Measurements from ENCODE around the gene PCGF5.
"Not testable (repeated sequence)": the region's sequence is repeated elsewhere in the genome, so short reads cannot be mapped to it uniquely, and the experiment has no call there.

PCGF5 gene

DNA sequence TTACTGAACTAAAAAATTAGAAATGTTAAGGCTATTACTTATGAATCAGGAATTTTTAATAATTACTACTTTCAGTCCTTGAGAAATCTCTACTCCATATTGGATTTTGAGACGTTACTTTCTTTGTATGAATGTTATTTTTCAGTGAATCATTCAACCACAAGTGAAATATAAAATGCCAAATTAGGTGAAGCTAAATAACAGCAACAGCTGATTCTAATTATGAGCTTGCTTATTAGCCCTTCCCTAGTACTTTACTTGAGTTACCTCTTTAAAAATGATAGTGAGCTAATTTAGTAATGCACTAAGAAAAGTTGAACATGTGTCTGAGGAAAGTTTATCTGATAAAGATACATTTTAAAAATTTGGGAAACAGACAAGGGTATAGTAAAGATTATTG, 51.4 kb downstream of the PCGF5 start:
- Mint-ChIP-seq H3K4me1 (ENCODE audit: low read depth) (no peaks in the 10 kb centered on the region), H3K9me3 (no peaks in the 10 kb centered on the region), H3K27me3 (no peaks in the 10 kb centered on the region), H3K4me3 (no peak overlapping the region), H3K36me3 (ENCODE audit: low read depth) (peaks cover 45% of the 10 kb centered on the region), H3K27ac (no peak overlapping the region)
- intact Hi-C loops (cut with micrococcal nuclease): no loop called here

DNA sequence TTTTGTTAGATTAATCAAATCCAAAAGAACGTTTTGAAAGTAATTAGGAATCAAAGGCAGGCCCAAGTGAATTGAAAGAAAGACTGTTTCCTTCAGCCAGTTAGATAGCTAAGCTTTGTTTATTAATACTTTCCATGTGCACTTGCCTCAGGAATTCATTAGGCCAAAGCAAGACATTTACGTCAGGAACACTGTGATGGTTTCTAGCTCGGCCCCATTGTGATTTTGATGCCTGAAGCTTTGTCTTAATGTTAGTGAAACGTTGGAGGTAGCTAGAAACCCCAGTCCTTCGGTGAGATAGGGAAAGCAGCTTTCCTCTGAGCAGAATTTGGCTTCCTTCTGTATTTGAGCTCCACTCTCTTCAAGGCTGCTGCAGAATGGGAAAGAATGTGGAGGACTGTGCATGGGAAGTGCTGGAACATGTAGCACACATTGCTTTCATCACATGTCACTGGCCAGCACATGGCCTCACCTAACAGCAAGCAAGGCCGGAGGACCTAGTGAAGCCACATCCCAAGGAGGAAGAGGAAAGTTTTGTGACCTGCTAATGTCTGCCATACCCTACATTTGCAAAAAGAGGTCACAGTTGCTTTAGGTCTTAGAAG, 64.1 kb downstream of the PCGF5 start:
- intact Hi-C loops (cut with micrococcal nuclease): no loop called here
- Mint-ChIP-seq H3K9me3 (no peaks in the 10 kb centered on the region), H3K27ac (no peak overlapping the region), H3K27me3 (no peaks in the 10 kb centered on the region), H3K4me3 (no peak overlapping the region), H3K36me3 (ENCODE audit: low read depth) (no peaks in the 10 kb centered on the region), H3K4me1 (ENCODE audit: low read depth) (no peaks in the 10 kb centered on the region)

- Mint-ChIP-seq H3K27me3 (no peaks in the 10 kb centered on the region), H3K36me3 (ENCODE audit: low read depth) (no peaks in the 10 kb centered on the region), H3K27ac (no peak overlapping the region), H3K4me1 (ENCODE audit: low read depth) (no peaks in the 10 kb centered on the region), H3K9me3 (no peaks in the 10 kb centered on the region), H3K4me3 (no peak overlapping the region)
- intact Hi-C loops (cut with micrococcal nuclease): no loop called here
These were observed 66.1 kb downstream of the PCGF5 start for GRCh38 chr10:91286572-91286971.

- Mint-ChIP-seq H3K4me3 (no peak overlapping the region), H3K4me1 (ENCODE audit: low read depth) (no peaks in the 10 kb centered on the region), H3K9me3 (no peaks in the 10 kb centered on the region), H3K36me3 (ENCODE audit: low read depth) (no peaks in the 10 kb centered on the region), H3K27ac (no peak overlapping the region), H3K27me3 (no peaks in the 10 kb centered on the region)
- intact Hi-C loops (cut with micrococcal nuclease): no loop called here
These were observed 66.8 kb downstream of the PCGF5 start for GRCh38 chr10:91287276-91287675.

DNA sequence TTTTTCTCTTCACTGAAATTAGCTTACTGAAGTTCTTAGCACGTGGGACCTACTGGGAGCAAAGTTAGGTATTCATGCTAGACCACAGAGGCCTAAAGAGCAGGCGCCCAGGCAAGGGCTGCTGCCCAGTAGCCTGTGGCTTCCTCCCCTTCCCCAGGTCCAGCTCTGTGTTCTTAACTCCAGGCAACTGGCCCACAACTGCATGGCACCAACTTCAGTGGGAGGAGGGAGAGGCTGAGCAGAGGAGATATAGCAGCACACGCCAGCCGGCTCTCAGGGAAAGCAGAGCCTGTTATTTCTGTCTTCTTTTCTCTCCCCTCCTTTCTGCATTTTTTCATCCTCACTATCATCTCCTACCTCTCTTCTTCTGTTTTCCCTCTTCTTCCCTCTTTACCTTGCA, 67.4 kb downstream of the PCGF5 start:
- intact Hi-C loops (cut with micrococcal nuclease): no loop called here
- Mint-ChIP-seq H3K27ac (no peak overlapping the region), H3K9me3 (no peaks in the 10 kb centered on the region), H3K36me3 (ENCODE audit: low read depth) (no peaks in the 10 kb centered on the region), H3K4me3 (no peak overlapping the region), H3K4me1 (ENCODE audit: low read depth) (no peaks in the 10 kb centered on the region), H3K27me3 (no peaks in the 10 kb centered on the region)

- intact Hi-C loops (cut with micrococcal nuclease): no loop called here
- no peak overlapping the region for H3K4me3 Mint-ChIP-seq
- H3K4me1 Mint-ChIP-seq (ENCODE audit: low read depth): no peaks in the 10 kb centered on the region
- H3K36me3 Mint-ChIP-seq (ENCODE audit: low read depth): no peaks in the 10 kb centered on the region
- no peaks in the 10 kb centered on the region for H3K27me3 Mint-ChIP-seq
- H3K27ac Mint-ChIP-seq: no peak overlapping the region
- H3K9me3 Mint-ChIP-seq: no peaks in the 10 kb centered on the region
These were observed 68.8 kb downstream of the PCGF5 start for GRCh38 chr10:91289305-91289704.

- H3K27me3 Mint-ChIP-seq: no peaks in the 10 kb centered on the region
- intact Hi-C loops (cut with micrococcal nuclease): no loop called here
These were observed 70.1 kb downstream of the PCGF5 start for GRCh38 chr10:91290607-91291006.

DNA sequence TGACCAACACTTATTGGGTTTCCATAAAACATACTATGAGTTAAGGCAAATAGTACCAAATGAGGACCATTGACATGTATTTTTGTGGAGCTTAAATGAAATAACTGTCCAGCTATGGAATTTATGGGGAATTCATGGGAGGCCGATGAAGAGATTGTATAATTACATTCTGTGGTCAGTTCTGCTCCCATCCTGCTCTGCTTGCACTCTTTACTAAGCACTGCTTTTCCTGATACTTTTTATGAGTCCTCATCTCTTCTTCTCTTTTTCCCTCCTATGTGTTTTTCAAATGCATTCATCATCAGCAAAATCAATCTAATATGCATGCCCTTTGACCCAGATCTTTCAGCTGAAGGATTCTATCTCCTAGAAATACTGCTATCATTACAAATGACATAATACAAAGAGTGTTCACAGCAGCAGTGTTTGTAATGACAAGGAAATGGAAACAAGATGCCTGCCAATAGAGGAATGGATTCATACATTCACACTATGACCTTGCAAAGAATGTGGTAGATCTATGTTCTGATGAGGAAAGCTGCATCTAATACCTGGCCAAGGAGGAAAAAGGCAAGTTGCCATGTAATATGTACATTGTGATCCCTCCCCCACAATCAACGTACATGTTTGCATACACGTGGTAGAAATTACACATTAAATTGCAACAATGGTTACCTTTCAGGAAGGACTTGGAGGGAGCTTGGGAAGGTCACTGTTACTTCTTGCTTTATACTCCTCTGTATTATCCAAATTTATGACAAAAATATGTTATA, 73.9 kb downstream of the PCGF5 start:
- Mint-ChIP-seq H3K36me3 (ENCODE audit: low read depth) (no peaks in the 10 kb centered on the region), H3K9me3 (no peaks in the 10 kb centered on the region), H3K27me3 (peaks cover 14% of the 10 kb centered on the region), H3K4me1 (ENCODE audit: low read depth) (peaks cover 9% of the 10 kb centered on the region), H3K27ac (no peak overlapping the region), H3K4me3 (no peak overlapping the region)
- intact Hi-C loops (cut with micrococcal nuclease): no loop called here

More at GRCh38 chr10:91290607-91291006, 70.1 kb downstream of the PCGF5 start:
- Mint-ChIP-seq H3K27ac (no peak overlapping the region), H3K36me3 (ENCODE audit: low read depth) (no peaks in the 10 kb centered on the region), H3K9me3 (no peaks in the 10 kb centered on the region), H3K4me1 (ENCODE audit: low read depth) (no peaks in the 10 kb centered on the region), H3K4me3 (no peak overlapping the region)

GRCh38 chr10:91295346-91295745, 74.9 kb downstream of the PCGF5 start:
- intact Hi-C loops (cut with micrococcal nuclease): loop anchor here (5.0 kb wide), 1 partner anchor 397 kb away; no protein-coding TSS in a partner anchor
- H3K27ac Mint-ChIP-seq: no peak overlapping the region
- no peaks in the 10 kb centered on the region for H3K36me3 Mint-ChIP-seq (ENCODE audit: low read depth)
- peaks cover 14% of the 10 kb centered on the region for H3K27me3 Mint-ChIP-seq
- H3K4me1 Mint-ChIP-seq (ENCODE audit: low read depth): peaks cover 9% of the 10 kb centered on the region
- H3K4me3 Mint-ChIP-seq: no peak overlapping the region
- H3K9me3 Mint-ChIP-seq: no peaks in the 10 kb centered on the region

DNA sequence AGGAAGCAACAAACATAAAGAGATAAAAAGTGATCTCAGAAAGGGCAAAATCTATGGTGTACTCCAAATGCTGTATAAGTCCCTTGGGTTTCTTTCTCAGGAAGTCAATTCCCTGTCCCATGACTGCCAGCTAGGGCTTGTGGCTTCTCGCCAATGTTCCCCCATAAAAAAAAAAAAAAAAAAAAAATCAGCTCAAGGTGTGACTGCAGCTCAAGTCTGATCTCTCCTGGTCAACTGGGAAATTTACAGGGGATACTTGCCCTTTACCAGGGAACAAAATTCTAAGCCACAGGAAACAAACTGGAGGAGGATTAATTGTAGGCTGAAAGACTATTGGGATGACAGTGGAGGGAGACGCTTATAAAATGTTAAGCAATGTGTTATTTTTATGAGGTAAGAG, 76.0 kb downstream of the PCGF5 start:
- H3K27ac Mint-ChIP-seq: no peak overlapping the region
- no peaks in the 10 kb centered on the region for H3K36me3 Mint-ChIP-seq (ENCODE audit: low read depth)
- no peaks in the 10 kb centered on the region for H3K9me3 Mint-ChIP-seq
- intact Hi-C loops (cut with micrococcal nuclease): loop anchor here (5.0 kb wide), 1 partner anchor 396 kb away; no protein-coding TSS in a partner anchor
- peaks cover 14% of the 10 kb centered on the region for H3K27me3 Mint-ChIP-seq
- peaks cover 9% of the 10 kb centered on the region for H3K4me1 Mint-ChIP-seq (ENCODE audit: low read depth)
- no peak overlapping the region for H3K4me3 Mint-ChIP-seq

DNA sequence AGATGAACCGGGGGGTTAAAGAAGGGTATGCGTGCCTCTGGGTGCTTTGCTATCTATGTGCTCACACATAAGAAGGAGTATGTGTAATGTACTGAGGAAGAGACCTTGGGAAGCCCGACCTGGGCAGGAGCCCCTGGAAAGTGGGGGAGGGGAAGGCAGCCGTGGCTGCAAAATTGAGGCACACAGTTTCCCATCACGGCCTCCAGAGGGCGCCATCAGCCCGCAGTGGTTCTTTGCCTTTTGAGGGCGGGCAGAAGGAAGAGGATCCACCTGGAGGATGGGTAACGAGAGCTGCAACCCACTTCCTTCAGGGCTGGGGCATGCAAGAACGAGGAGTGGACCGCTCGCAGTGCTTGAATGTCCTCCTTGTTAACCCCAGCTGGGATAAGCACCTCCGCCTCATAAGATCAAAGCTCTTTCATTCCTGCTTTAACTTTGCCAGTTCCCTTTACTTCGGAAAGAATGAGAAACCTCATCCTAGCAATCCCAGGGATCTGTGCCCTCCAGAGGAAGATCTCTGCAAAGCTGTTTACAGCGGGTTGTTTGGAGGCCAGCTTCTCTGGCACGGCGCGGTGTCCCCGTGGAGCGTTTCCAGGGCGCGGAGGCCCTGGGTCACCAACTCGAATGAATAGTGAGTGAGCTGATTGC, 77.9 kb downstream of the PCGF5 start:
- Mint-ChIP-seq H3K9me3 (no peaks in the 10 kb centered on the region), H3K27me3 (peaks cover 14% of the 10 kb centered on the region), H3K4me3 (no peak overlapping the region), H3K4me1 (ENCODE audit: low read depth) (peaks cover 9% of the 10 kb centered on the region), H3K36me3 (ENCODE audit: low read depth) (no peaks in the 10 kb centered on the region), H3K27ac (no peak overlapping the region)
- intact Hi-C loops (cut with micrococcal nuclease): loop anchor here (1.0 to 5.0 kb wide), 3 partner anchors 337 to 614 kb away; no protein-coding TSS in a partner anchor

- Mint-ChIP-seq H3K27me3 (peaks cover 14% of the 10 kb centered on the region), H3K4me1 (ENCODE audit: low read depth) (peaks cover 9% of the 10 kb centered on the region), H3K27ac (no peak overlapping the region), H3K36me3 (ENCODE audit: low read depth) (no peaks in the 10 kb centered on the region), H3K9me3 (no peaks in the 10 kb centered on the region), H3K4me3 (no peak overlapping the region)
- intact Hi-C loops (cut with micrococcal nuclease): loop anchor here (2.0 to 5.0 kb wide), 2 partner anchors 392 to 613 kb away; no protein-coding TSS in a partner anchor
These were observed 79.6 kb downstream of the PCGF5 start for GRCh38 chr10:91299999-91300575.

DNA sequence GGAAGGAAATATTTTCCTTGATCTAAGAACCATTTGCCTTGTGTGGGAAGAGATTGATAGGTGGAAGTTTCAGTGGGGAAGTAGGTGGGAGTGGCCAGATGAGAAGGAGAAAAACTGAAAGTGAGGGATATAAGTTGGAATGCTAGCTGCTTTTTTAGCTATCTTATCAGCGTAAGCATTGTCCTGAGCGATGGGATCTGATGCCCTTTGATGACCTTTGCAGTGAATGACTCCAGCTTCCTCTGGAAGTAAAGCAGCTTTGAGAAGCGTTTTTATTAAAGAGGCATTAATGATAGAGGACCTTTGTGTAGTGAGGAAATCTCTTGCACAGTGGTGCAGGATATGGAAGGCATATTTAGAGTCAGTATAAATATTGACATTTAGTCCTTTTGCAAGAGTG, 82.5 kb downstream of the PCGF5 start:
- intact Hi-C loops (cut with micrococcal nuclease); H3K27ac Mint-ChIP-seq; H3K27me3 Mint-ChIP-seq; H3K9me3 Mint-ChIP-seq; H3K4me1 Mint-ChIP-seq (ENCODE audit: low read depth); H3K36me3 Mint-ChIP-seq (ENCODE audit: low read depth); H3K4me3 Mint-ChIP-seq: not testable (repeated sequence)

GRCh38 chr10:91305979-91306378, 85.5 kb downstream of the PCGF5 start:
- intact Hi-C loops (cut with micrococcal nuclease); H3K9me3 Mint-ChIP-seq; H3K27ac Mint-ChIP-seq; H3K36me3 Mint-ChIP-seq (ENCODE audit: low read depth); H3K4me1 Mint-ChIP-seq (ENCODE audit: low read depth); H3K27me3 Mint-ChIP-seq; H3K4me3 Mint-ChIP-seq: not testable (repeated sequence)
